Type B pancreatic cell (in vitro differentiated cells): ENCODE measurements around the gene PEAK1. TPM values are rescaled to one million over a fixed set of nuclear protein-coding genes. Genes with fewer than 3 reads are reported as not detected.

Source experiments
- DNase-seq: peaks from one replicate; pipeline ENCODE4 v3.0.0; 2021; ENCODE audit warnings: mixed read lengths; ENCODE audit not compliant: unreplicated experiment; ENCODE audit errors: extremely low spot score
- H3K27ac Mint-ChIP-seq: 2 replicates; pipeline ENCODE4 v1.8.0; 2021; ENCODE audit warnings: mild to moderate bottlenecking, mixed read lengths
- H3K27me3 Mint-ChIP-seq: 2 replicates; pipeline ENCODE4 v1.8.0; 2021; ENCODE audit warnings: mixed read lengths
- H3K36me3 Mint-ChIP-seq: 2 replicates; pipeline ENCODE4 v1.8.0; 2021; ENCODE audit warnings: mixed read lengths
- H3K4me1 Mint-ChIP-seq: one replicate; pipeline ENCODE4 v1.8.0; 2021; ENCODE audit warnings: mixed read lengths; ENCODE audit not compliant: unreplicated experiment
- H3K4me3 Mint-ChIP-seq: 2 replicates; pipeline ENCODE4 v1.8.0; 2021; ENCODE audit warnings: mild to moderate bottlenecking, mixed read lengths
- H3K9me3 Mint-ChIP-seq: 2 replicates; pipeline ENCODE4 v1.8.0; 2021; ENCODE audit warnings: mixed read lengths
- total RNA-seq: library from RNA; stranded (reverse); gene quantifications from 2 replicates; pipeline ENCODE4 v1.2.1, GENCODE V29; 2021; ENCODE audit warnings: low replicate concordance
- TF ChIP-seq, protein P1 (sequence below): fragments of 200-600 bp; sonication (generic); conservative IDR thresholded peaks from 2 replicates; pipeline ENCODE4 v1.5.0; 2021; ENCODE audit warnings: antibody characterized with exemption, mild to moderate bottlenecking

Gene PEAK1
- total RNA-seq, 1 donor from 2014 or later = 35.0 TPM

DNA sequence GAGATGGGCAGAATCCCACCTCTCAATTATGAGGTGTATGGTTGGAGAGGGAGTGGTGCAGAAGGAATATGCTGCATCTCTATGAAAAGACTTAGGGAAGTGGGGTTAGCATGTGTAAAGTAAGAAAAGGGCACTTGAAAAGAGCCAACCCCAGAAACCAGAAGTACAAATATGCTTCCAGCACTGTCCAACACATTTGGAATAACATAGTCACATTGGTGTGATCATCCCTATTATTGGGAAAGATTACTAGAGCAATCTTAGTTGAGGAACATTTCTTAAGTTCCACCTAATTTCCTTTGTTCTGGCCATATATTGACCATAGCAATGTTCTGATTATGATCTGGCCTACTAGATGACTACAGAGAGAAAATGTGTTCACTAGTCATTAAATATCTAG lies 35.0 kb upstream of the PEAK1 start:
- H3K4me1 Mint-ChIP-seq = peaks cover 19% of the 10 kb centered on the region
- H3K4me3 Mint-ChIP-seq = no peak overlapping the region
- no peaks in the 10 kb centered on the region for H3K27me3 Mint-ChIP-seq
- peaks cover 18% of the 10 kb centered on the region for H3K36me3 Mint-ChIP-seq
- TF ChIP-seq, protein P1, sequence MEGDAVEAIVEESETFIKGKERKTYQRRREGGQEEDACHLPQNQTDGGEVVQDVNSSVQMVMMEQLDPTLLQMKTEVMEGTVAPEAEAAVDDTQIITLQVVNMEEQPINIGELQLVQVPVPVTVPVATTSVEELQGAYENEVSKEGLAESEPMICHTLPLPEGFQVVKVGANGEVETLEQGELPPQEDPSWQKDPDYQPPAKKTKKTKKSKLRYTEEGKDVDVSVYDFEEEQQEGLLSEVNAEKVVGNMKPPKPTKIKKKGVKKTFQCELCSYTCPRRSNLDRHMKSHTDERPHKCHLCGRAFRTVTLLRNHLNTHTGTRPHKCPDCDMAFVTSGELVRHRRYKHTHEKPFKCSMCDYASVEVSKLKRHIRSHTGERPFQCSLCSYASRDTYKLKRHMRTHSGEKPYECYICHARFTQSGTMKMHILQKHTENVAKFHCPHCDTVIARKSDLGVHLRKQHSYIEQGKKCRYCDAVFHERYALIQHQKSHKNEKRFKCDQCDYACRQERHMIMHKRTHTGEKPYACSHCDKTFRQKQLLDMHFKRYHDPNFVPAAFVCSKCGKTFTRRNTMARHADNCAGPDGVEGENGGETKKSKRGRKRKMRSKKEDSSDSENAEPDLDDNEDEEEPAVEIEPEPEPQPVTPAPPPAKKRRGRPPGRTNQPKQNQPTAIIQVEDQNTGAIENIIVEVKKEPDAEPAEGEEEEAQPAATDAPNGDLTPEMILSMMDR = no peak
- H3K27ac Mint-ChIP-seq = no peak overlapping the region
- no peak for DNase-seq
- no peaks in the 10 kb centered on the region for H3K9me3 Mint-ChIP-seq

DNA sequence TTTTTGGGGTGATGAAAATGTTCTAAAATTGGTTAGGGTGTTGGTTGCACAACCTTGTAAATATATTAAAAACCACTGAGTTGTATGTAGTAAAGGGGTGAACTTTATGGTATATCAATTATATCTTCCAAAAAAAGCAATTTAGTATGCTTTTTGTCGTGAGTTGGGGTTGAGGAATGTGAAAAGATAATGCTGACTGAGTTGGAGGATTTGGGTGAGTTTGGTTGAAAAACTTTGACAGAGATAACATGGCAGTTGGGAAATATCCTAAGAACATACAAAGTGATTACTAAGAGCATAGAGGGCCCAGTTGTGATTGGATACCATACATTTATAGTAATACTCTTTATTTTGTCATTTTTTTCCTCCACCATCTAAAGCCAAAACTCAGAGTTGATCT lies 34.4 kb upstream of the PEAK1 start:
- H3K27me3 Mint-ChIP-seq = no peaks in the 10 kb centered on the region
- H3K4me1 Mint-ChIP-seq = peaks cover 25% of the 10 kb centered on the region
- H3K4me3 Mint-ChIP-seq = no peak overlapping the region
- H3K9me3 Mint-ChIP-seq = no peaks in the 10 kb centered on the region
- TF ChIP-seq, protein P1 = no peak
- H3K36me3 Mint-ChIP-seq = peaks cover 17% of the 10 kb centered on the region
- no peak for DNase-seq
- no peak overlapping the region for H3K27ac Mint-ChIP-seq

DNA sequence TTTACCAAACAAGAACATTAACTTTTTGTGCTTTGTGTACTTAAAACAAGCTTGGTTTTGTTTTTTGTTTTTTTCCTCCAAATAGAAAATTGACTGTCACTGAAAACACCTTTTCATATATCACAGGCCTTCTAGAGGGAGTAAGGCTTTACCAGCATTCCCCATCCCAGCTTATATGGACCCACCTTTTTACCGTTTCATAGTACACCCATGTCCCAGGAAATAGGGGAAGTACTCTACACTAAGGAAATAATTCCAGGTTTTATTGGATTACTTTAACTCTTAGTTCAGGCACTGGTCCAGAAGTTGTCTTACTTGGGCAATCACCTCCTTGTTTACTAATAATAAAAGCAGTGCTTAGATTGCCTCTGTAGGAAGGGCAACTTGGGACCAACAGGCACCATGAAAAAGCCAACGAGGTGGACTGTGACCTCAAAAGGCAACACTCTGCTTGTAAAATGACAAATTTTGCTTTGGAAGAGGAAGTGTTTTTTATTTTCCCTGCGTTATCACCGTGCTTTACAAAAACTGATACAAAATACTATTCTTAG lies 27.0 kb upstream of the PEAK1 start:
- TF ChIP-seq, protein P1 = no peak
- H3K27ac Mint-ChIP-seq = no peak overlapping the region
- no peaks in the 10 kb centered on the region for H3K9me3 Mint-ChIP-seq
- H3K4me3 Mint-ChIP-seq = no peak overlapping the region
- H3K27me3 Mint-ChIP-seq = no peaks in the 10 kb centered on the region
- peaks cover 37% of the 10 kb centered on the region for H3K4me1 Mint-ChIP-seq
- peaks cover 18% of the 10 kb centered on the region for H3K36me3 Mint-ChIP-seq
- DNase-seq = no peak

DNA sequence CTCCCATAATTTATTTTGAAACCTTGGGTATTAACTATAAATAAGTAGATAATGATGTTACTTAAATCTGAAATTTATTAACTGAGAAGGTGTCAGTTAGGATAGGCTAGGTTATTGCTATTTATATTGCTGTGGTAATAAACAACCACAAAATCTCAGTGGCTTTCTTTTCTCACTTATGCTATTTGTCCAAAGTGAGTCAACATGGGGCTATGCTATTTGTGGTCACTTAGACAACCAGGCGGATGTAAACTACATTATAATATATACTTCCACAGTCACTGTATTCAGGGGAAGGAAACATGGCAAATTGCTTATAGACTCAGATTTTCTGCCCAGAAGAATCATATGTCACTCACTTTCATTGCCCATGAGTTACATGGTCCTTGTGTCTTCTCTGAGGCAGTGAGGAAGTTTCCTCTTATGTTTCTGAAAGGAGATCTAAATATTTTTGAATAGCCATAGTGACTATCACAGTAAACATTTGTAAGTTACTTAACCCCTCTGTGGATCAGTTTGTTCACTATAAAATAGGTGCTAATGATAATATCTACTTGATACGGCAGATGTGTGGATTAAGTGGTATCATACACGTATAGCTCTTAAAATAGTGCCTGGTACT lies 20.6 kb upstream of the PEAK1 start:
- TF ChIP-seq, protein P1 = no peak
- H3K4me1 Mint-ChIP-seq = peaks cover 20% of the 10 kb centered on the region
- H3K36me3 Mint-ChIP-seq = peaks cover 7% of the 10 kb centered on the region
- no peaks in the 10 kb centered on the region for H3K27me3 Mint-ChIP-seq
- no peak overlapping the region for H3K4me3 Mint-ChIP-seq
- H3K27ac Mint-ChIP-seq = no peak overlapping the region
- no peaks in the 10 kb centered on the region for H3K9me3 Mint-ChIP-seq
- no peak for DNase-seq

DNA sequence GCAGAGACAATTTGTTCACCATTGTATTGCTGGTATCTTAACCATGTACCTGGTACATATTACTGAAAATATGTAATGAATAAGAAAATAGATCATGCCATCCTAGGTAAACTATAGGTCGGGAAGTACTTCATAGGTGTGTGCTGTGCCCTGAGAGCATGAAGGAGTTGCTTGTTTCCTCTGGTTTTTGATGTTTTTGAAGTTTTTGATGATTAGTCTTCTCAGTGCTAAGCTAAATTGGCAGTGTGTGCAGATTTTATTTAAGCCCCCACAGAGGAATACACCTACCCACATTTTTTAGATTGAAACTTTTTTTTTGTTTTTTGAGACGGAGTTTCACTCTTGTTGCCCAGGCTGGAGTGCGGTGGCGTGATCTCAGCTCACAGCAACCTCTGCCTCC lies 17.4 kb upstream of the PEAK1 start:
- TF ChIP-seq, protein P1 = no peak
- no peak for DNase-seq
- H3K4me3 Mint-ChIP-seq = no peak overlapping the region
- no peaks in the 10 kb centered on the region for H3K27me3 Mint-ChIP-seq
- H3K27ac Mint-ChIP-seq = no peak overlapping the region
- H3K4me1 Mint-ChIP-seq = peaks cover 9% of the 10 kb centered on the region
- peaks cover 16% of the 10 kb centered on the region for H3K36me3 Mint-ChIP-seq
- H3K9me3 Mint-ChIP-seq = no peaks in the 10 kb centered on the region
